IPS-20b (cell line): ENCODE results near the gene GPATCH8.
"Not testable (repeated sequence)": the region's sequence is repeated elsewhere in the genome, so short reads cannot be mapped to it uniquely, and the experiment has no call there.

Experiments used
- H3K27ac ChIP-seq: one replicate; pipeline ENCODE4 v1.5.1; 2013; ENCODE audit warnings: low read length
- H3K27me3 ChIP-seq: 2 replicates; pipeline ENCODE4 v1.6.1; 2013; ENCODE audit warnings: mild to moderate bottlenecking, low read length, inconsistent platforms; ENCODE audit not compliant: insufficient read depth
- H3K36me3 ChIP-seq: 2 replicates; pipeline ENCODE4 v1.6.1; 2013; ENCODE audit warnings: low read depth, mild to moderate bottlenecking, inconsistent platforms, low read length, moderate library complexity; ENCODE audit not compliant: insufficient read depth
- H3K4me1 ChIP-seq: 2 replicates; pipeline ENCODE4 v1.6.1; 2013; ENCODE audit warnings: mild to moderate bottlenecking, control low read depth, inconsistent platforms, low read length, moderate library complexity; ENCODE audit not compliant: insufficient read depth
- H3K4me3 ChIP-seq: 2 replicates; pipeline ENCODE4 v1.5.1; 2013; ENCODE audit warnings: mild to moderate bottlenecking, low read length, inconsistent platforms
- H3K9ac ChIP-seq: 2 replicates; pipeline ENCODE4 v1.6.1; 2013; ENCODE audit warnings: low read depth, mild to moderate bottlenecking, inconsistent platforms, low read length, moderate library complexity
- H3K9me3 ChIP-seq: 2 replicates; pipeline ENCODE4 v1.6.1; 2013; ENCODE audit warnings: mild to moderate bottlenecking, low read depth, low read length, inconsistent platforms; ENCODE audit not compliant: insufficient read depth

Gene GPATCH8

GRCh38 chr17:44522883-44523671 lies 19.9 kb upstream of the GPATCH8 start:
- Histone ChIP-seq H3K4me1 (no peaks in the 10 kb centered on the region), H3K27ac (no peak overlapping the region), H3K4me3 (no peak overlapping the region), H3K9ac (no peak overlapping the region), H3K27me3 (no peaks in the 10 kb centered on the region), H3K36me3 (no peaks in the 10 kb centered on the region), H3K9me3 (peaks cover 17% of the 10 kb centered on the region)

GRCh38 chr17:44518032-44518431 lies 14.8 kb upstream of the GPATCH8 start:
- H3K4me1 ChIP-seq, result no peaks in the 10 kb centered on the region
- no peaks in the 10 kb centered on the region for H3K27me3 ChIP-seq
- H3K9ac ChIP-seq, result no peak overlapping the region
- no peaks in the 10 kb centered on the region for H3K36me3 ChIP-seq
- no peaks in the 10 kb centered on the region for H3K9me3 ChIP-seq
- no peak overlapping the region for H3K27ac ChIP-seq
- no peak overlapping the region for H3K4me3 ChIP-seq

GRCh38 chr17:44511241-44512134 lies 8.3 kb upstream of the GPATCH8 start:
- Histone ChIP-seq H3K4me1 (peaks cover 12% of the 10 kb centered on the region; the same call in 1 of the 2 replicates), H3K27ac (peak overlapping the region; percentile 29), H3K4me3 (peak overlapping the region; percentile 56), H3K9ac (peak overlapping the region; percentile 72; the same call in 1 of the 2 replicates)
- not testable (repeated sequence) for H3K36me3 ChIP-seq, H3K9me3 ChIP-seq, H3K27me3 ChIP-seq

- H3K4me1 ChIP-seq, result peaks cover 14% of the 10 kb centered on the region; the same call in 1 of the 2 replicates
- not testable (repeated sequence) for H3K4me3 ChIP-seq, H3K9ac ChIP-seq
Observed at GRCh38 chr17:44506939-44507604, 3.9 kb upstream of the GPATCH8 start.

GRCh38 chr17:44502598-44503146 lies 534 bp downstream of the GPATCH8 start:
- no peaks in the 10 kb centered on the region; the same call in 1 of the 2 replicates for H3K36me3 ChIP-seq
- peak overlapping the region; percentile 98 for H3K9ac ChIP-seq
- peaks cover 5% of the 10 kb centered on the region; the same call in 1 of the 2 replicates for H3K4me1 ChIP-seq
- H3K27me3 ChIP-seq, result no peaks in the 10 kb centered on the region
- H3K9me3 ChIP-seq, result no peaks in the 10 kb centered on the region
- peak overlapping the region; percentile 96 for H3K27ac ChIP-seq
- H3K4me3 ChIP-seq, result peak overlapping the region; percentile 99

More at GRCh38 chr17:44506939-44507604, 3.9 kb upstream of the GPATCH8 start:
- H3K9me3 ChIP-seq, H3K27me3 ChIP-seq, H3K36me3 ChIP-seq, H3K27ac ChIP-seq: not testable (repeated sequence)

GRCh38 chr17:44501866-44502375 lies 1.3 kb downstream of the GPATCH8 start:
- H3K27me3 ChIP-seq, result no peaks in the 10 kb centered on the region
- H3K36me3 ChIP-seq, result no peaks in the 10 kb centered on the region; the same call in 1 of the 2 replicates
- peak overlapping the region; percentile 99 for H3K4me3 ChIP-seq
- H3K4me1 ChIP-seq, result peaks cover 5% of the 10 kb centered on the region; the same call in 1 of the 2 replicates
- peak overlapping the region; percentile 96 for H3K27ac ChIP-seq
- no peaks in the 10 kb centered on the region for H3K9me3 ChIP-seq
- peak overlapping the region; percentile 98 for H3K9ac ChIP-seq

GRCh38 chr17:44499722-44500121 lies 3.5 kb downstream of the GPATCH8 start:
- no peak overlapping the region for H3K27ac ChIP-seq
- H3K27me3 ChIP-seq, result no peaks in the 10 kb centered on the region
- no peak overlapping the region for H3K9ac ChIP-seq
- peaks cover 5% of the 10 kb centered on the region; the same call in 1 of the 2 replicates for H3K4me1 ChIP-seq
- H3K36me3 ChIP-seq, result no peaks in the 10 kb centered on the region; the same call in 1 of the 2 replicates
- H3K9me3 ChIP-seq, result no peaks in the 10 kb centered on the region
- peak overlapping the region; percentile 20; the same call in 1 of the 2 replicates for H3K4me3 ChIP-seq

GRCh38 chr17:44496815-44497214 lies 6.4 kb downstream of the GPATCH8 start:
- no peak overlapping the region for H3K27ac ChIP-seq
- no peaks in the 10 kb centered on the region for H3K9me3 ChIP-seq
- no peaks in the 10 kb centered on the region; the same call in 1 of the 2 replicates for H3K4me1 ChIP-seq
- H3K9ac ChIP-seq, result no peak overlapping the region
- no peaks in the 10 kb centered on the region for H3K27me3 ChIP-seq
- H3K4me3 ChIP-seq, result no peak overlapping the region
- no peaks in the 10 kb centered on the region for H3K36me3 ChIP-seq

GRCh38 chr17:44493339-44493738 lies 9.9 kb downstream of the GPATCH8 start:
- no peaks in the 10 kb centered on the region for H3K27me3 ChIP-seq
- H3K36me3 ChIP-seq, result 0 out of 2 replicates have a peak, but pooled peaks cover 3% of the 10 kb centered on the region
- H3K4me1 ChIP-seq, result no peaks in the 10 kb centered on the region
- no peak overlapping the region for H3K27ac ChIP-seq
- H3K9ac ChIP-seq, result no peak overlapping the region
- H3K4me3 ChIP-seq, result no peak overlapping the region
- no peaks in the 10 kb centered on the region for H3K9me3 ChIP-seq

- H3K9ac ChIP-seq, result no peak overlapping the region
- H3K27me3 ChIP-seq, result no peaks in the 10 kb centered on the region
- no peaks in the 10 kb centered on the region for H3K9me3 ChIP-seq
- H3K36me3 ChIP-seq, result 0 out of 2 replicates have a peak, but pooled peaks cover 3% of the 10 kb centered on the region
- H3K4me1 ChIP-seq, result no peaks in the 10 kb centered on the region
- H3K4me3 ChIP-seq, result no peak overlapping the region
- H3K27ac ChIP-seq, result no peak overlapping the region
Observed at GRCh38 chr17:44492706-44493272, 10.4 kb downstream of the GPATCH8 start.
